GM12878 (cell line): ENCODE data around the gene NUMBL. TPM values are rescaled to one million over a fixed set of nuclear protein-coding genes. Genes with fewer than 3 reads are reported as not detected.

Experiments used
- ATAC-seq: fragments of 200-7000 bp; cut with Tn5 transposase; 3 replicates; pipeline ENCODE4 v1.9.1; 2020; ENCODE audit warnings: mild to moderate bottlenecking, moderate library complexity
- BruUV-seq: library from RNA; stranded (reverse); fragments of 400-500 nt; replicated peaks from 2 replicates; lab custom pipeline; 2021; lab: Mats Ljungman, UMichigan
- CTCF ChIA-PET: fragments of 300-600 bp; sonication (Branson Sonifier 250); formaldehyde crosslinking; extraction: SDS; loops from one replicate; lab custom pipeline; 2021; ENCODE audit warnings: inconsistent platforms; lab: Yijun Ruan, JAX
- POLR2A ChIA-PET: fragments of 350-600 bp; formaldehyde crosslinking; extraction: SDS; loops from one replicate; lab custom pipeline; 2021; ENCODE audit warnings: inconsistent platforms; lab: Charles Lee
- RAD21 ChIA-PET: fragments of 300-600 bp; sonication (Branson Sonifier 250); formaldehyde crosslinking; loops from one replicate; lab custom pipeline; 2023; ENCODE audit warnings: antibody characterized with exemption; ENCODE audit not compliant: unreplicated experiment; lab: Charles Lee
- SMC1A ChIA-PET: fragments of 300-600 bp; sonication (Branson Sonifier 250); formaldehyde crosslinking; loops from one replicate; lab custom pipeline; 2023; ENCODE audit not compliant: unreplicated experiment, uncharacterized antibody; lab: Charles Lee
- DNase-seq: peaks from one replicate; pipeline ENCODE4 v3.0.0-alpha.2; 2011; ENCODE audit warnings: low read depth, low spot score
- FAIRE-seq: peaks from 3 replicates; lab custom pipeline; 2011; peaks lifted over from hg19 to GRCh38; lab: Jason Lieb, UNC
- H2AFZ ChIP-seq: 2 replicates; pipeline ENCODE4 v1.6.0; 2011; ENCODE audit warnings: low read depth, low read length, control low read depth; ENCODE audit not compliant: control insufficient read depth
- H3K27ac ChIP-seq: 2 replicates; pipeline ENCODE4 v1.5.1; 2011; ENCODE audit warnings: control low read depth; ENCODE audit not compliant: control insufficient read depth, insufficient read depth
- H3K27me3 ChIP-seq, 2 experiments: replicated peaks in 1 of 2; 2 replicates each; pipeline versions ENCODE4 v1.6.0 to v1.6.1; 2011; ENCODE audit warnings: low read length in 1 of 2; ENCODE audit not compliant: control insufficient read depth in 2 of 2, insufficient read depth in 2 of 2
- H3K36me3 ChIP-seq, 2 experiments: 2 replicates each; pipeline ENCODE4 v1.5.1; 2011; ENCODE audit warnings: low read length in 1 of 2; ENCODE audit not compliant: control insufficient read depth in 2 of 2, insufficient read depth in 2 of 2
- H3K4me1 ChIP-seq: 2 replicates; pipeline ENCODE4 v1.6.1; 2011; ENCODE audit warnings: mild to moderate bottlenecking, low read length, moderate library complexity, mixed read lengths; ENCODE audit not compliant: control insufficient read depth, insufficient read depth
- H3K4me2 ChIP-seq: 2 replicates; pipeline ENCODE4 v1.6.0; 2011; ENCODE audit warnings: control low read depth; ENCODE audit not compliant: control insufficient read depth, insufficient read depth
- H3K4me3 ChIP-seq: fragments of 200-600 bp; sonication (generic); 2 replicates; pipeline ENCODE4 v1.5.1; 2016
- H3K79me2 ChIP-seq: 2 replicates; pipeline ENCODE4 v1.6.0; 2011; ENCODE audit warnings: low read length; ENCODE audit not compliant: control insufficient read depth, insufficient read depth
- H3K9ac ChIP-seq: 2 replicates; pipeline ENCODE4 v1.8.0; 2011; ENCODE audit warnings: low read length, control low read depth, mixed read lengths; ENCODE audit not compliant: control insufficient read depth, insufficient read depth
- H3K9me3 ChIP-seq: replicated peaks from 3 replicates; pipeline ENCODE4 v1.5.1; 2011; ENCODE audit warnings: mild to moderate bottlenecking, low read length; ENCODE audit not compliant: control insufficient read depth, insufficient read depth
- H4K20me1 ChIP-seq: 2 replicates; pipeline ENCODE4 v1.6.0; 2011; ENCODE audit not compliant: control insufficient read depth, insufficient read depth
- FOS ChIP-seq: IDR thresholded peaks from 3 replicates; pipeline ENCODE4 v1.6.1; 2011; ENCODE audit warnings: borderline replicate concordance; ENCODE audit not compliant: insufficient read length; ENCODE audit errors: extremely low read depth
- IKZF2 ChIP-seq, 2 experiments: fragments of 450-650 bp; IDR thresholded peaks; 2 replicates each; pipeline ENCODE4 v1.6.1; 2017; ENCODE audit warnings: mild to moderate bottlenecking in 2 of 2, moderate library complexity in 2 of 2
- NFYA ChIP-seq: IDR thresholded peaks from 2 replicates; pipeline ENCODE4 v1.6.1; 2011; ENCODE audit warnings: low read depth, mild to moderate bottlenecking, low read length, improper control_type of control experiment, borderline replicate concordance
- POLR2AphosphoS2 ChIP-seq: IDR thresholded peaks from 2 replicates; pipeline ENCODE4 v1.6.1; 2011; ENCODE audit warnings: low read depth, mild to moderate bottlenecking, low read length, improper control_type of control experiment, moderate library complexity
- RBBP5 ChIP-seq: fragments of 200-600 bp; sonication (generic); conservative IDR thresholded peaks from 2 replicates; pipeline ENCODE4 v1.6.1; 2016
- RFX5 ChIP-seq: IDR thresholded peaks from 2 replicates; pipeline ENCODE4 v1.6.1; 2011; ENCODE audit warnings: low read depth, low read length, improper control_type of control experiment
- WRNIP1 ChIP-seq: IDR thresholded peaks from 2 replicates; pipeline ENCODE4 v1.6.1; 2011; ENCODE audit warnings: low read depth, low read length, improper control_type of control experiment, borderline replicate concordance
- WGBS: methylation state at CpG from one replicate; pipeline ENCODE4 v1.1.6; 2016; ENCODE audit warnings: low lambda C conversion rate; ENCODE audit not compliant: insufficient replicate concordance, insufficient coverage; ENCODE audit errors: missing lambda C conversion rate; 5-methylcytosine and 5-hydroxymethylcytosine counted together
- in situ Hi-C: fragments of 300-500 bp; cut with MboI; formaldehyde crosslinking; loops from 9 replicates; pipeline ENCODE4 v1.14.3; 2018; ENCODE audit warnings: mixed read lengths
- intact Hi-C: fragments of 100-400 bp; cut with micrococcal nuclease; formaldehyde crosslinking; loops from one replicate; pipeline ENCODE4 v1.14.2; 2022; ENCODE audit not compliant: unreplicated experiment
- polyA plus RNA-seq, 11 experiments: library from polyadenylated mRNA; depleted of rRNA in 4 of 11; unstranded in 6 of 11; stranded (reverse) in 5 of 11; fragments of >200 nt; fragmentation: Nextera tagmentation in 4 of 11; fragmentation: Illumina TruSeq in 1 of 11; extraction: Ambion mirVana in 4 of 11; extraction: Trizol in 1 of 11; gene quantifications; 1 replicate in 1 of 11; 2 replicates in 10 of 11; pipeline versions ENCODE4 v1.2.1 to v1.2.3, GENCODE V29; 2011 to 2016; ENCODE audit warnings: inconsistent platforms in 2 of 11, missing spikeins in 2 of 11, low read depth in 1 of 11
- total RNA-seq, 4 experiments: library from RNA; depleted of rRNA in 3 of 4; stranded (reverse); fragments of >200 nt in 3 of 4; fragmentation: Illumina TruSeq in 1 of 4; extraction: Trizol in 1 of 4; gene quantifications; 2 replicates each; pipeline versions ENCODE4 v1.2.1 to v1.2.3, GENCODE V29; 2013 to 2021
- TF ChIP-seq, protein P1 (sequence below): IDR thresholded peaks from 2 replicates; pipeline ENCODE4 v1.6.1; 2011; ENCODE audit warnings: low read depth, low read length, improper control_type of control experiment, borderline replicate concordance
- TF ChIP-seq, protein P2 (sequence below): fragments of 450-650 bp; formaldehyde crosslinking; IDR thresholded peaks from 2 replicates; pipeline ENCODE4 v1.4.0; 2022; ENCODE audit warnings: mild to moderate bottlenecking, moderate library complexity
- TF ChIP-seq, protein P3 (sequence below): fragments of 450-650 bp; formaldehyde crosslinking; IDR thresholded peaks from 2 replicates; pipeline ENCODE4 v1.4.0; 2020; ENCODE audit warnings: mild to moderate bottlenecking, moderate library complexity
- TF ChIP-seq, protein P4 (sequence below): fragments of 450-650 bp; IDR thresholded peaks from 2 replicates; pipeline ENCODE4 v1.6.1; 2018; ENCODE audit warnings: mild to moderate bottlenecking, low read depth, moderate library complexity; ENCODE audit not compliant: partially characterized antibody

Gene NUMBL
- total and polyA plus RNA-seq, 10 of the 15 experiments (the other 5 are each of a cell fraction or from before 2014, with no cell fraction given): 0.16 to 9.4 (median 1.9) TPM

DNA sequence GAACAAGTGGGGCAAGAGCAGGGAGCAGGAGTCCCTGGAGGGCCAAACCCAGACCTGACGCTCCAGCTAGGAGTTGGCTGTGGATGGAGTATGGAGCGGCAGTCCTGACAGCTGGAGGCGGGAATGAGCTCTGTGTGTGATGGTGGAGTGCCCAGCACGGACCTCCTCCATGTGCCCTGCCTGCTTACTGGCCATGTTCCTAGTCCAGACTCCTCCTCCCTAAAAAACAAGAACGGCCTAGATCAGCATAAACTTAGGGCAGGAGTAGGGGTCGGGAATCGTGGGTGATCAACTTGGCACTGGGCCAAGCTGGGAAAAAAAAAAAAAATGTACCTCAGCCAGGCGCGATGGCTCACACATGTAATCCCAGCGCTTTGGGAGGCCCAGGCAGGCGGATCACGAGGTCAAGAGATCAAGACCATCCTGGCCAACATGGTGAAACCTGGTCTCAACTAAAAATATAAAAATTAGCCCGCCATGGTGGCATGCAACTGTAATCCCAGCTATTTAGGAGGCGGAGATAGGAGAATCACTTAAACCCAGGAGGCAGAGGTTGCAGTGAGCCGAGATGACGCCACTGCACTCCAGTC, 59.8 kb downstream of the NUMBL start (continued):
- TF ChIP-seq, protein P1, sequence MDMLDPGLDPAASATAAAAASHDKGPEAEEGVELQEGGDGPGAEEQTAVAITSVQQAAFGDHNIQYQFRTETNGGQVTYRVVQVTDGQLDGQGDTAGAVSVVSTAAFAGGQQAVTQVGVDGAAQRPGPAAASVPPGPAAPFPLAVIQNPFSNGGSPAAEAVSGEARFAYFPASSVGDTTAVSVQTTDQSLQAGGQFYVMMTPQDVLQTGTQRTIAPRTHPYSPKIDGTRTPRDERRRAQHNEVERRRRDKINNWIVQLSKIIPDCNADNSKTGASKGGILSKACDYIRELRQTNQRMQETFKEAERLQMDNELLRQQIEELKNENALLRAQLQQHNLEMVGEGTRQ: no peak
- TF ChIP-seq, protein P2, sequence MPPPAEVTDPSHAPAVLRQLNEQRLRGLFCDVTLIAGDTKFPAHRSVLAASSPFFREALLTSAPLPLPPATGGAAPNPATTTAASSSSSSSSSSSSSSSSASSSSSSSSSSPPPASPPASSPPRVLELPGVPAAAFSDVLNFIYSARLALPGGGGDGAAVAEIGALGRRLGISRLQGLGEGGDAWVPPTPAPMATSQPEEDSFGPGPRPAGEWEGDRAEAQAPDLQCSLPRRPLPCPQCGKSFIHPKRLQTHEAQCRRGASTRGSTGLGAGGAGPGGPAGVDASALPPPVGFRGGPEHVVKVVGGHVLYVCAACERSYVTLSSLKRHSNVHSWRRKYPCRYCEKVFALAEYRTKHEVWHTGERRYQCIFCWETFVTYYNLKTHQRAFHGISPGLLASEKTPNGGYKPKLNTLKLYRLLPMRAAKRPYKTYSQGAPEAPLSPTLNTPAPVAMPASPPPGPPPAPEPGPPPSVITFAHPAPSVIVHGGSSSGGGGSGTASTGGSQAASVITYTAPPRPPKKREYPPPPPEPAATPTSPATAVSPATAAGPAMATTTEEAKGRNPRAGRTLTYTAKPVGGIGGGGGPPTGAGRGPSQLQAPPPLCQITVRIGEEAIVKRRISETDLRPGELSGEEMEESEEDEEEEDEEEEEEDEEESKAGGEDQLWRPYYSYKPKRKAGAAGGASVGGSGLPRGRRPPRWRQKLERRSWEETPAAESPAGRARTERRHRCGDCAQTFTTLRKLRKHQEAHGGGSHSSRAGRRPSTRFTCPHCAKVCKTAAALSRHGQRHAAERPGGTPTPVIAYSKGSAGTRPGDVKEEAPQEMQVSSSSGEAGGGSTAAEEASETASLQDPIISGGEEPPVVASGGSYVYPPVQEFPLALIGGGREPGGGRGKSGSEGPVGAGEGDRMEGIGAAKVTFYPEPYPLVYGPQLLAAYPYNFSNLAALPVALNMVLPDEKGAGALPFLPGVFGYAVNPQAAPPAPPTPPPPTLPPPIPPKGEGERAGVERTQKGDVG (CRISPR knock-in tag): no peak

DNA sequence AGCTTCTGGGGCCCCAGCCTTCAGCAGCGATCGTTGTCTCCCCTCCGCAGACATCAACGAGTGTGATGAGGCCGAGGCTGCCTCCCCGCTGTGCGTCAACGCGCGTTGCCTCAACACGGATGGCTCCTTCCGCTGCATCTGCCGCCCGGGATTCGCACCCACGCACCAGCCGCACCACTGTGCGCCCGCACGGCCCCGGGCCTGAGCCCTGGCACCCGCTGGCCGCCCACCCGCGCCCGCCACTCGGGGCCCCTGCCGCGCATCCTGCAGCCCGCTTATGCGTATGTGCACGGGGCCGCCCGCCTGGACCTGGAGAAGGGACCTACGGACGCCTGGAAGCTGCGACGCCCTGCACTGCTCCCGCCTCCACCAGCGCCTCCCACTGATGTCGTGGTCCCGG, 61.1 kb downstream of the NUMBL start:
- Histone ChIP-seq H3K27me3 (no peaks in the 10 kb centered on the region), H3K36me3 (no peaks in the 10 kb centered on the region; a peak in 1 of 4 replicates), H3K79me2 (no peaks in the 10 kb centered on the region), H3K9me3 (no peaks in the 10 kb centered on the region), H3K4me2 (no peak overlapping the region), H3K4me1 (0 out of 2 replicates have a peak, but pooled peaks cover 3% of the 10 kb centered on the region), H3K4me3 (no peak overlapping the region), H3K27ac (no peak overlapping the region), H3K9ac (no peak overlapping the region), H4K20me1 (no peaks in the 10 kb centered on the region), H2AFZ (no peak overlapping the region)
- WGBS: 95% methylated on average over 34 of the region's 42 CpGs
- BruUV-seq: no TSS peak
- FAIRE-seq (no peak), DNase-seq (no peak), ATAC-seq (no peak)
- ChIA-PET POLR2A (no interaction called here), RAD21 (no interaction called here), CTCF (no interaction called here), SMC1A (no interaction called here)
- in situ Hi-C loops: no loop called here
- intact Hi-C loops: no loop called here
- TF ChIP-seq FOS (no peak), IKZF2 (IDR thresholded peaks at IDR 0.05) (no peak), WRNIP1 (no peak), NFYA (no peak), RBBP5 (no peak), POLR2AphosphoS2 (no peak), RFX5 (no peak)
- TF ChIP-seq, protein P3, sequence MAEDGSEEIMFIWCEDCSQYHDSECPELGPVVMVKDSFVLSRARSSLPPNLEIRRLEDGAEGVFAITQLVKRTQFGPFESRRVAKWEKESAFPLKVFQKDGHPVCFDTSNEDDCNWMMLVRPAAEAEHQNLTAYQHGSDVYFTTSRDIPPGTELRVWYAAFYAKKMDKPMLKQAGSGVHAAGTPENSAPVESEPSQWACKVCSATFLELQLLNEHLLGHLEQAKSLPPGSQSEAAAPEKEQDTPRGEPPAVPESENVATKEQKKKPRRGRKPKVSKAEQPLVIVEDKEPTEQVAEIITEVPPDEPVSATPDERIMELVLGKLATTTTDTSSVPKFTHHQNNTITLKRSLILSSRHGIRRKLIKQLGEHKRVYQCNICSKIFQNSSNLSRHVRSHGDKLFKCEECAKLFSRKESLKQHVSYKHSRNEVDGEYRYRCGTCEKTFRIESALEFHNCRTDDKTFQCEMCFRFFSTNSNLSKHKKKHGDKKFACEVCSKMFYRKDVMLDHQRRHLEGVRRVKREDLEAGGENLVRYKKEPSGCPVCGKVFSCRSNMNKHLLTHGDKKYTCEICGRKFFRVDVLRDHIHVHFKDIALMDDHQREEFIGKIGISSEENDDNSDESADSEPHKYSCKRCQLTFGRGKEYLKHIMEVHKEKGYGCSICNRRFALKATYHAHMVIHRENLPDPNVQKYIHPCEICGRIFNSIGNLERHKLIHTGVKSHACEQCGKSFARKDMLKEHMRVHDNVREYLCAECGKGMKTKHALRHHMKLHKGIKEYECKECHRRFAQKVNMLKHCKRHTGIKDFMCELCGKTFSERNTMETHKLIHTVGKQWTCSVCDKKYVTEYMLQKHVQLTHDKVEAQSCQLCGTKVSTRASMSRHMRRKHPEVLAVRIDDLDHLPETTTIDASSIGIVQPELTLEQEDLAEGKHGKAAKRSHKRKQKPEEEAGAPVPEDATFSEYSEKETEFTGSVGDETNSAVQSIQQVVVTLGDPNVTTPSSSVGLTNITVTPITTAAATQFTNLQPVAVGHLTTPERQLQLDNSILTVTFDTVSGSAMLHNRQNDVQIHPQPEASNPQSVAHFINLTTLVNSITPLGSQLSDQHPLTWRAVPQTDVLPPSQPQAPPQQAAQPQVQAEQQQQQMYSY (CRISPR knock-in tag): no peak
- TF ChIP-seq, protein P4, sequence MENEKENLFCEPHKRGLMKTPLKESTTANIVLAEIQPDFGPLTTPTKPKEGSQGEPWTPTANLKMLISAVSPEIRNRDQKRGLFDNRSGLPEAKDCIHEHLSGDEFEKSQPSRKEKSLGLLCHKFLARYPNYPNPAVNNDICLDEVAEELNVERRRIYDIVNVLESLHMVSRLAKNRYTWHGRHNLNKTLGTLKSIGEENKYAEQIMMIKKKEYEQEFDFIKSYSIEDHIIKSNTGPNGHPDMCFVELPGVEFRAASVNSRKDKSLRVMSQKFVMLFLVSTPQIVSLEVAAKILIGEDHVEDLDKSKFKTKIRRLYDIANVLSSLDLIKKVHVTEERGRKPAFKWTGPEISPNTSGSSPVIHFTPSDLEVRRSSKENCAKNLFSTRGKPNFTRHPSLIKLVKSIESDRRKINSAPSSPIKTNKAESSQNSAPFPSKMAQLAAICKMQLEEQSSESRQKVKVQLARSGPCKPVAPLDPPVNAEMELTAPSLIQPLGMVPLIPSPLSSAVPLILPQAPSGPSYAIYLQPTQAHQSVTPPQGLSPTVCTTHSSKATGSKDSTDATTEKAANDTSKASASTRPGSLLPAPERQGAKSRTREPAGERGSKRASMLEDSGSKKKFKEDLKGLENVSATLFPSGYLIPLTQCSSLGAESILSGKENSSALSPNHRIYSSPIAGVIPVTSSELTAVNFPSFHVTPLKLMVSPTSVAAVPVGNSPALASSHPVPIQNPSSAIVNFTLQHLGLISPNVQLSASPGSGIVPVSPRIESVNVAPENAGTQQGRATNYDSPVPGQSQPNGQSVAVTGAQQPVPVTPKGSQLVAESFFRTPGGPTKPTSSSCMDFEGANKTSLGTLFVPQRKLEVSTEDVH: no peak
